SK-N-MC (cell line): ENCODE data around the gene MTM1.

Source experiments
- EZH2 ChIP-seq: fragments of 200-600 bp; sonication (generic); IDR thresholded peaks from one replicate; pipeline ENCODE4 v1.6.1; 2017; ENCODE audit warnings: antibody characterized with exemption
- FOXP2 ChIP-seq: optimal IDR thresholded peaks from 2 replicates; pipeline ENCODE3; 2011; ENCODE audit warnings: mild to moderate bottlenecking, moderate library complexity; ENCODE audit not compliant: insufficient read depth; ENCODE audit errors: extremely low read length, control extremely low read depth
- POLR2AphosphoS5 ChIP-seq: IDR thresholded peaks from 2 replicates; pipeline ENCODE4 v1.6.1; 2012; ENCODE audit warnings: mild to moderate bottlenecking, low read depth, low read length, borderline replicate concordance

GRCh38 chrX:150546711-150547153, 21.7 kb upstream of the MTM1 start:
- no peak for TF ChIP-seq POLR2AphosphoS5
- no peak for TF ChIP-seq EZH2
- no peak for TF ChIP-seq FOXP2
